Heart left ventricle (tissue), 13 donors: ENCODE data around the gene TOB1.

Experiments
- POLR2A ChIP-seq, 2 donors: fragments of 450-650 bp; IDR thresholded peaks; one replicate each; pipeline ENCODE4 v1.6.1; 2017; ENCODE audit warnings: antibody characterized with exemption in 2 of 2, mild to moderate bottlenecking in 2 of 2, moderate library complexity in 2 of 2
- TF ChIP-seq, protein P1 (sequence below), 12 donors: fragments of 200-600 bp; sonication (generic) in 4 of 12; IDR thresholded peaks; one replicate each; pipeline versions ENCODE4 v1.5.0 to v1.8.0; 2018 to 2022; ENCODE audit warnings: antibody characterized with exemption in 12 of 12, mild to moderate bottlenecking in 5 of 12
- donor health status: ischemic (EF 13 %, LVEDD 7.1; RV severe dilation, severe dysfunction).
- donor health status: DM: no; HTN: yes; CAD: no.
- donor health status: DM: no; HTN: no; CAD: no.
- donor health status: ischemic (EF 25% LVEDD 6.9; RV normal size, moderate dysfunction).
- donor health status: ischemic (EF 25% LVEDD 5.7; RV mildly dilated, moderate dysfunction).
- donor health status: ischemic (EF 35%, LVEDD 5.7; RV mildly dilated, moderate dysfunction).
- donor health status: nonischemic (EF 11% LVEDD 7.7; RV severe dilation, severe dysfunction).
- donor health status: DM: yes; HTN: yes; CAD: no.
- donor health status: PGD.
- donor health status: ischemic (EF 29% LVEDD 5.4; RV normal size, mild dysfunction).
- donor health status: nonischemic (EF 23%, LVEDD 6.1; RV moderate dilation, normal function).

DNA sequence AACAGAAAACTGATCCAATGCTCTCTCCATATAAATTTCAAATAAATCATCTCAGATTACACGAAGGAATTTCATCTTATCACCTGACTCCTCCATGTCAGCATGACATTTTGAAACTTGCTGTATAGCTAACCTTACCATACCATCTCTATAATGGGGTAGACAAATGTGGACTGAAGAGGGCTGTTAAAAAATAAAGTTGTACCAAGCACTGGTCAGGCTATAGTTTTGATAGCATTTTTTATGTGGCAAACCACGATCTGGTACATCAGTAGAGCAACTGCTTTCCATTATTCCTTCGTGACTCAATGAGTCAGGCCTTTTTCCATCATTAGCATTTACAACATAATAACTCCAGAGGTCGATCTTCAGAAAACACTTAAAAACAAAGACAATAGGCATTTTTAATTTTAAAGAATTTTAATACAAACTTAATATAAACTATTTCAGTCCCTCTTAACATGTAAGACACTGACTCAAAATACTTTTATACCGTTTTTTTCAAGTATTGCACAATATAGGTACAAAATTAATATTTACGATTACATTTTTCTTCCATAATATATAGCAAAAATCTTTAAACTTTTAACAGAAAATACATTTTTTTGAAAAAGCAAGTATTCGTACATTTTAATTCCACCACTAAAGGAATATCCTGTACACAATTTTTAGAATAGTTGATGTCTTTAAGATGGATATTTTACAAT lies 4.2 kb downstream of the TOB1 start:
- TF ChIP-seq, protein P1, sequence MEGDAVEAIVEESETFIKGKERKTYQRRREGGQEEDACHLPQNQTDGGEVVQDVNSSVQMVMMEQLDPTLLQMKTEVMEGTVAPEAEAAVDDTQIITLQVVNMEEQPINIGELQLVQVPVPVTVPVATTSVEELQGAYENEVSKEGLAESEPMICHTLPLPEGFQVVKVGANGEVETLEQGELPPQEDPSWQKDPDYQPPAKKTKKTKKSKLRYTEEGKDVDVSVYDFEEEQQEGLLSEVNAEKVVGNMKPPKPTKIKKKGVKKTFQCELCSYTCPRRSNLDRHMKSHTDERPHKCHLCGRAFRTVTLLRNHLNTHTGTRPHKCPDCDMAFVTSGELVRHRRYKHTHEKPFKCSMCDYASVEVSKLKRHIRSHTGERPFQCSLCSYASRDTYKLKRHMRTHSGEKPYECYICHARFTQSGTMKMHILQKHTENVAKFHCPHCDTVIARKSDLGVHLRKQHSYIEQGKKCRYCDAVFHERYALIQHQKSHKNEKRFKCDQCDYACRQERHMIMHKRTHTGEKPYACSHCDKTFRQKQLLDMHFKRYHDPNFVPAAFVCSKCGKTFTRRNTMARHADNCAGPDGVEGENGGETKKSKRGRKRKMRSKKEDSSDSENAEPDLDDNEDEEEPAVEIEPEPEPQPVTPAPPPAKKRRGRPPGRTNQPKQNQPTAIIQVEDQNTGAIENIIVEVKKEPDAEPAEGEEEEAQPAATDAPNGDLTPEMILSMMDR (IDR thresholded peaks at IDR 0.05) = no peak
- no peak for TF ChIP-seq POLR2A (IDR thresholded peaks at IDR 0.05)
